Vagina (tissue), 2 donors: ENCODE data around the gene FRMD1.

ENCODE experiments used
- CTCF ChIP-seq, 3 experiments: fragments of 450-650 bp in 2 of 3; fragments of 200-600 bp in 1 of 3; sonication (generic) in 1 of 3; IDR thresholded peaks; one replicate each; pipeline ENCODE4 v1.5.1; 2017 to 2019; ENCODE audit warnings: antibody characterized with exemption in 3 of 3, mild to moderate bottlenecking in 2 of 3, moderate library complexity in 2 of 3
- POLR2A ChIP-seq, 2 donors: fragments of 450-650 bp; IDR thresholded peaks; one replicate each; pipeline ENCODE4 v1.6.1; 2017; ENCODE audit warnings: antibody characterized with exemption in 2 of 2, mild to moderate bottlenecking in 2 of 2, moderate library complexity in 2 of 2
- POLR2AphosphoS5 ChIP-seq, 2 donors: sonication (generic); formaldehyde crosslinking; IDR thresholded peaks; one replicate each; pipeline ENCODE4 v1.9.0; 2017; ENCODE audit warnings: antibody characterized with exemption in 2 of 2, mild to moderate bottlenecking in 2 of 2, low read depth in 1 of 2; ENCODE audit not compliant: insufficient read depth in 1 of 2

- TF ChIP-seq CTCF (IDR thresholded peaks at IDR 0.05) (no peak), POLR2A (IDR thresholded peaks at IDR 0.05) (no peak), POLR2AphosphoS5 (IDR thresholded peaks at IDR 0.05; ENCODE audit: insufficient read depth in 1 of 2, low read depth in 1 of 2) (no peak)
These were observed 64.6 kb downstream of the FRMD1 start for GRCh38 chr6:168014428-168014827.
